ENCODE results near the gene ZBTB46. TPM values are rescaled to one million over a fixed set of nuclear protein-coding genes. Genes with fewer than 3 reads are reported as not detected.

Gene ZBTB46
- total RNA-seq, 1 experiment from 2014 or later, result 3.6 TPM

DNA sequence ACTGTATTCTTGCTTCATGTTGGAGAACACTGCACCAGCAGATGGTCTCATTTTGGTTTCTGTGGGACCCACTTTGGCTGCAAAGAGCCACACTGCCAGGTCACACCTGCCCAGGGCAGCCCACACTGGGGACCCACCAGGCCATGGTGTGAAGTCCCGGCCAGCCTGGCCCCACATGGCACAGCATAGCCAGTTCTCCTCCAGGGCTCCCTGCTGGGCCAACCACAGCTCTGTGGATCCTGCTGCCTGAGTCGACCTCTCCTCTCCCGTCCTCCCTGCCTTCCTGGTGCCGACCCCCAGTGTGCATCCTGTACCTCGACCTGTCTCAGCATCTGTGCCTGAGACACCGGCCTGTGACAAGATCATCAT lies 126.3 kb downstream of the ZBTB46 start:
- ChIA-PET CTCF (no interaction called here), POLR2A (ENCODE audit: unreplicated experiment) (no interaction called here)
- no peak for DNase-seq
- no peak overlapping the region for H3K4me3 ChIP-seq
- H4K20me1 ChIP-seq (ENCODE audit: insufficient read depth), result 0 out of 2 replicates have a peak, but pooled peaks cover 5% of the 10 kb centered on the region
- no peaks in the 10 kb centered on the region for H3K9me3 ChIP-seq (ENCODE audit: insufficient read depth, low read depth)
- intact Hi-C loops (cut with micrococcal nuclease; ENCODE audit: unreplicated experiment), result loop anchor here (5.0 kb wide), 1 partner anchor 268 kb away; no protein-coding TSS in a partner anchor
- peaks cover 27% of the 10 kb centered on the region; the same call in 1 of the 2 replicates for H3F3A ChIP-seq (ENCODE audit: insufficient read depth, low read depth)
- BruUV-seq (replicated peaks), result no TSS peak
- H3K79me2 ChIP-seq (ENCODE audit: low read depth), result peaks cover 49% of the 10 kb centered on the region
- no peaks in the 10 kb centered on the region for H3K27me3 ChIP-seq (ENCODE audit: insufficient read depth, low read depth)
- H3K4me2 ChIP-seq, result no peak overlapping the region
- no peaks in the 10 kb centered on the region for H3K9me2 ChIP-seq (ENCODE audit: insufficient read depth)
- no peak overlapping the region for H2AFZ ChIP-seq
- TF ChIP-seq, protein P1, sequence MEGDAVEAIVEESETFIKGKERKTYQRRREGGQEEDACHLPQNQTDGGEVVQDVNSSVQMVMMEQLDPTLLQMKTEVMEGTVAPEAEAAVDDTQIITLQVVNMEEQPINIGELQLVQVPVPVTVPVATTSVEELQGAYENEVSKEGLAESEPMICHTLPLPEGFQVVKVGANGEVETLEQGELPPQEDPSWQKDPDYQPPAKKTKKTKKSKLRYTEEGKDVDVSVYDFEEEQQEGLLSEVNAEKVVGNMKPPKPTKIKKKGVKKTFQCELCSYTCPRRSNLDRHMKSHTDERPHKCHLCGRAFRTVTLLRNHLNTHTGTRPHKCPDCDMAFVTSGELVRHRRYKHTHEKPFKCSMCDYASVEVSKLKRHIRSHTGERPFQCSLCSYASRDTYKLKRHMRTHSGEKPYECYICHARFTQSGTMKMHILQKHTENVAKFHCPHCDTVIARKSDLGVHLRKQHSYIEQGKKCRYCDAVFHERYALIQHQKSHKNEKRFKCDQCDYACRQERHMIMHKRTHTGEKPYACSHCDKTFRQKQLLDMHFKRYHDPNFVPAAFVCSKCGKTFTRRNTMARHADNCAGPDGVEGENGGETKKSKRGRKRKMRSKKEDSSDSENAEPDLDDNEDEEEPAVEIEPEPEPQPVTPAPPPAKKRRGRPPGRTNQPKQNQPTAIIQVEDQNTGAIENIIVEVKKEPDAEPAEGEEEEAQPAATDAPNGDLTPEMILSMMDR (conservative IDR thresholded peaks at IDR 0.05), result no peak
- TF ChIP-seq EZH2 (IDR thresholded peaks at IDR 0.05; ENCODE audit: low read depth), result no peak
- H3K36me3 ChIP-seq (ENCODE audit: low read depth), result peaks cover 18% of the 10 kb centered on the region
- no peak overlapping the region for H3K27ac ChIP-seq
- peaks cover 26% of the 10 kb centered on the region for H3K4me1 ChIP-seq (replicated peaks; ENCODE audit: insufficient read depth)

DNA sequence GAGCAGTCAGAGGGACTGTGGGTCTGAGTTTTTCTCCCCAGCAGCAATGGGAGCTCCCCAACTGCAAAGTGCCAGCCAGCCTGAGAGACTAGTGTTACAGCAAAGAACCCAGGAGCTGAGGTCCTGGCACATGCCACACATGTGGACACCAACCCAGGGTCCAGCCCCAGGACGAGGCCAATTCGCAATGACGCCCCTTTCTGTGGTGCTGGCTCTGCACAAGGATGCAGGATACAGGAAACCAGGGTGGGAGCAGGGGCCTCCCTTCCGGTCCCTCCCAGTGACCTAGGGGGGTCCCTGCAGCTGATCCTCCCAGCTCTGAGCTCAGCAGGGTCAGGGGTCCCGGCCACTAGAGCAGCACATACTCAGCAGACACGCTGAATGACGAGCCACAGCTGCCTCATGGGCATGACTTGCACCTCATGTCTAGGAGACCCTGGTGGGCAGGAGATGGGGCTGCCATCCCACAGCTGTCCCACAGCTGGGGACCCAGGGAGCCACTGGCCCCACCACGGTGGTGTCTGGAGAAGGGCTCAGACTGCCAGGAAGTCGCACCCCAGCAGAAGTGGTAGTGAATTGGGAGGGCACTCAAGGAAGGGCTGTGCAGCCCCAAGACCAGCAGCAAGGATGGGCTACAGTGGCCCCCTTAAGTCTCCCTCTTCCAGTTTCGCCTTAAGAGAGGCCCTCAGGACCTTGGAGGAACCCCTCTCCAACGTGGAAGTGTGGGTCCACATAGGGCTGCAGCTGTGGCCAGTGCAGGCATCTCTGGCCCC lies 126.9 kb downstream of the ZBTB46 start:
- POLR2A ChIA-PET (ENCODE audit: unreplicated experiment), result no interaction called here
- no TSS peak for BruUV-seq (replicated peaks)
- H3K36me3 ChIP-seq (ENCODE audit: low read depth), result peaks cover 18% of the 10 kb centered on the region

DNA sequence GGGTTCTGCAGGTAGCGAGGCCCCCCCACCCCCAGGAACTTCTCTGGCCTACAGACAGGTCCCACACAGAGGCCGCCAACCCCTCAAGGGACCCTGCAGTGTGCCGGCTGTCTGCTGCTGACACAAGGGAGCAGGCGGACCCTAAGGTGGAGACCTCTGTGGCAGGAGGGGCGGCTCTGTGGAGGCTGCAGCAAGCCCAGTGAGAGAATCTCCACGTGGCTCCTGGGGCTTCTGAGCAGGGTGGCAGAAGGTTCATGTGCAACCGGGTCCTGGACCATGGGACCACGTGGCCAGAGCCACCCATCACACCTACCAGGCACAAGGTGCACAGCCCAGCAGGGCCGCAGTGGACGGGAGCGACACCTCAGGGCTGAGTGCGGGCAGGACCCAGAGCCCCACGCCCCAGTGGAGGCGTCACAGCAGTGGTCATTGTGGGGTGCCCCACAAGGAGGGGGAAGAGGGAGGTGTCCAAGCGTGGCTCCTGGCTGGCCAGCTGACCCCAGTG lies 127.5 kb downstream of the ZBTB46 start:
- H3K79me2 ChIP-seq (ENCODE audit: low read depth), result peaks cover 39% of the 10 kb centered on the region
- 0 out of 2 replicates have a peak, but pooled peaks cover 3% of the 10 kb centered on the region for H4K20me1 ChIP-seq (ENCODE audit: insufficient read depth)
- ChIA-PET CTCF (no interaction called here), POLR2A (ENCODE audit: unreplicated experiment) (no interaction called here)
- H3K4me1 ChIP-seq (replicated peaks; ENCODE audit: insufficient read depth), result peaks cover 28% of the 10 kb centered on the region
- DNase-seq, result peak in 1 of 2 experiments; percentile 21
- H3K4me2 ChIP-seq, result no peak overlapping the region
- no peak overlapping the region for H3K4me3 ChIP-seq
- no peak overlapping the region for H3K27ac ChIP-seq
- H3K27me3 ChIP-seq (ENCODE audit: insufficient read depth, low read depth), result no peaks in the 10 kb centered on the region
- H3K9me2 ChIP-seq (ENCODE audit: insufficient read depth), result no peaks in the 10 kb centered on the region
- intact Hi-C loops (cut with micrococcal nuclease; ENCODE audit: unreplicated experiment), result no loop called here
- no peaks in the 10 kb centered on the region for H3K9me3 ChIP-seq (ENCODE audit: insufficient read depth, low read depth)
- no peak overlapping the region for H2AFZ ChIP-seq
- H3F3A ChIP-seq (ENCODE audit: insufficient read depth, low read depth), result peaks cover 39% of the 10 kb centered on the region; the same call in 1 of the 2 replicates
- no TSS peak for BruUV-seq (replicated peaks)
- peaks cover 18% of the 10 kb centered on the region for H3K36me3 ChIP-seq (ENCODE audit: low read depth)
- TF ChIP-seq, protein P1 (conservative IDR thresholded peaks at IDR 0.05), result no peak
- no peak for TF ChIP-seq EZH2 (IDR thresholded peaks at IDR 0.05; ENCODE audit: low read depth)

More for the DNA sequence above, 126.9 kb downstream of the ZBTB46 start:
- intact Hi-C loops (cut with micrococcal nuclease; ENCODE audit: unreplicated experiment), result no loop called here
- H3K27ac ChIP-seq, result no peak overlapping the region
- H4K20me1 ChIP-seq (ENCODE audit: insufficient read depth), result 0 out of 2 replicates have a peak, but pooled peaks cover 5% of the 10 kb centered on the region
- TF ChIP-seq, protein P1 (conservative IDR thresholded peaks at IDR 0.05), result no peak
- no peak for TF ChIP-seq EZH2 (IDR thresholded peaks at IDR 0.05; ENCODE audit: low read depth)
- H3K27me3 ChIP-seq (ENCODE audit: insufficient read depth, low read depth), result no peaks in the 10 kb centered on the region
- H3F3A ChIP-seq (ENCODE audit: insufficient read depth, low read depth), result peaks cover 33% of the 10 kb centered on the region; the same call in 1 of the 2 replicates
- H3K79me2 ChIP-seq (ENCODE audit: low read depth), result peaks cover 46% of the 10 kb centered on the region
- CTCF ChIA-PET, result no interaction called here
- no peak overlapping the region for H2AFZ ChIP-seq
- no peak overlapping the region for H3K4me2 ChIP-seq
- no peaks in the 10 kb centered on the region for H3K9me2 ChIP-seq (ENCODE audit: insufficient read depth)
- DNase-seq, result peak in 1 of 2 experiments; percentile 25
- no peaks in the 10 kb centered on the region for H3K9me3 ChIP-seq (ENCODE audit: insufficient read depth, low read depth)
- H3K4me1 ChIP-seq (replicated peaks; ENCODE audit: insufficient read depth), result peaks cover 28% of the 10 kb centered on the region
- no peak overlapping the region for H3K4me3 ChIP-seq
